ENCODE measurements around the gene PPARA. TPM values are rescaled to one million over a fixed set of nuclear protein-coding genes. Genes with fewer than 3 reads are reported as not detected.
A peak's percentile ranks its signal among the peaks of the same experiment; 100 is the strongest.

Gene PPARA
- total RNA-seq, 4 donors from 2014 or later: 18.9 to 43.5 (median 27.2) TPM

DNA sequence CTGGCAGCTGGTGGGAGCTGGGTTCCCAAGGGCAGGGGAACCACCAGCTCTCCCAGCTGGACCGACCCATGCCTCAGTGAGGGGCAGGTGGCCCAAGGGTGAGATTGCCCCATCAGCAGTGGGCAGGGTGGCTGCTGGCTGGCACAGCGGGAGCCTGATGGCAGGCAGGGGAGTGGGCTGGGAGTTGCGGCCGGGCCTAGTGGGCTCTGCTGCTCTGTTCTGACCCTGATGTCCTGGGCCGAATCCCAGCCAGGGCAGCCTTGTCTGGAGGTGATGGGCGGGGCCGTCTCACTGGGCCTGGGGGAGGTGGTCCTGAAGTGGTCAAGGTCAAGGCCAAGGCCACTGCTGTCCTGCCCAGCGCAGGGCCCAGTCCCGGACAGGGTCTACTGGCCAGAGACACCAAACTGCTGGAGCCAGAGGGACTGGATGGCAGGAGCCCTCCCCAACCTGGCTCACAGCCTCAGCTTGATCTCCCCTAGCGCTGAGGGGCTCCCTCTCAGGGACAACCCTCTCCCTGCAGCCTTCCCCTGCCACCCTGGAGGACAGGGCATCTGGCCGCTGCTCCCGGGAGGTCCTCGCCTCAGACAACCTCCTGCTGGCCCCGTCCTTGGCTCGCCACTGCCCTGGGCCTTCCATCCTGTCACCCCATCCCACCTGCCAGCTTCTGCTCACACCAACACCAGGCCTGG, 26.5 kb upstream of the PPARA start:
- WGBS, 2 donors: 87 to 94% methylated on average over 3 to 7 of the region's 15 CpGs
- no peak for DNase-seq (ENCODE audit: low spot score in 2 of 2)
- H3K27ac ChIP-seq: peak overlapping the region in 1 of 4 donors; percentile 56

DNA sequence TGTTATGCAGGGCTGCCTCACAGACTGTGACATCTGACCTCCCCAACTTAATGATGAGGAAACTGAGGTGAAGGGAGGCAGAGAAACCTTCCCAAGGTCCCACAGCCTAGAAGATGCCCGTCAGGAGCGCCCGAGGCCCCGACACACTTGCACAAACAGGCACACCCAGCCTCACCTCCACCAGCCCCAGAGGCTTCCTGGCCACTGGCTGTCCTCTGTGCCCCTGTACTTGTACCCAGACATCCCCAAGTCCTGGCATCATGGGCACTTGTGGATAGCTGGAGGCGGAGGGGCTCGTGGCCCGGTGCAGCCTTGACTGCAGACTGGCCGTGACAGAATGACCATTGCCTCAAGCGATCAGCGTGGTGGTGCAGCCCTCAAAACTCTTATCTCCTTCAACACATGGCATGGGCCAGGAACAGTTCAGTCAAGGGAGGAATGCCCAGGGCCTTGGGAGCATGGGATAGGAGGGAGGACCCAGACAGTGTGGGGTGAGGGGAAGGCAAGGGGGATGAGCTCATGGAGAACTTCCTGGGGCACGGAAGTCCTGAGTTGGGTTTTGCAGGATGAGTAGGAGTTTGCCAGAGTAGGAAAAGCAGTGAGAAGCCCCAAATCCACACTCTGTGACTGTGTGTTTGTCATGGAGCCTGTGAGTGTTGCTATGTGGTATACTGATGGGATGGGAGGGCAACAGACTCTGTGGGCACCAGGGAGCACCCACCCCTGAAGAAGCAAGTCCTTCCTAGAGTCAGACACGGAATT, 25.8 kb upstream of the PPARA start:
- H3K4me3 ChIP-seq: no peak overlapping the region
- no peak for DNase-seq (ENCODE audit: low spot score in 2 of 2)
- 95 to 96% methylated on average over 7 to 12 of the region's 12 CpGs for WGBS, 2 donors
- TF ChIP-seq, protein P1, sequence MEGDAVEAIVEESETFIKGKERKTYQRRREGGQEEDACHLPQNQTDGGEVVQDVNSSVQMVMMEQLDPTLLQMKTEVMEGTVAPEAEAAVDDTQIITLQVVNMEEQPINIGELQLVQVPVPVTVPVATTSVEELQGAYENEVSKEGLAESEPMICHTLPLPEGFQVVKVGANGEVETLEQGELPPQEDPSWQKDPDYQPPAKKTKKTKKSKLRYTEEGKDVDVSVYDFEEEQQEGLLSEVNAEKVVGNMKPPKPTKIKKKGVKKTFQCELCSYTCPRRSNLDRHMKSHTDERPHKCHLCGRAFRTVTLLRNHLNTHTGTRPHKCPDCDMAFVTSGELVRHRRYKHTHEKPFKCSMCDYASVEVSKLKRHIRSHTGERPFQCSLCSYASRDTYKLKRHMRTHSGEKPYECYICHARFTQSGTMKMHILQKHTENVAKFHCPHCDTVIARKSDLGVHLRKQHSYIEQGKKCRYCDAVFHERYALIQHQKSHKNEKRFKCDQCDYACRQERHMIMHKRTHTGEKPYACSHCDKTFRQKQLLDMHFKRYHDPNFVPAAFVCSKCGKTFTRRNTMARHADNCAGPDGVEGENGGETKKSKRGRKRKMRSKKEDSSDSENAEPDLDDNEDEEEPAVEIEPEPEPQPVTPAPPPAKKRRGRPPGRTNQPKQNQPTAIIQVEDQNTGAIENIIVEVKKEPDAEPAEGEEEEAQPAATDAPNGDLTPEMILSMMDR (IDR thresholded peaks at IDR 0.05): no peak
- TF ChIP-seq POLR2A (IDR thresholded peaks at IDR 0.05) (no peak), EP300 (IDR thresholded peaks at IDR 0.05) (no peak)
- H3K27ac ChIP-seq: no peak overlapping the region
- H3K9me3 ChIP-seq: peaks cover 0 to 6% (median 0%) of the 10 kb centered on the region in 4 donors
- H3K36me3 ChIP-seq: no peaks in the 10 kb centered on the region
- H3K4me1 ChIP-seq: peaks cover 0 to 37% (median 16%) of the 10 kb centered on the region in 4 donors
- no peaks in the 10 kb centered on the region for H3K27me3 ChIP-seq

More for the DNA sequence above, 26.5 kb upstream of the PPARA start:
- H3K27me3 ChIP-seq: no peaks in the 10 kb centered on the region
- H3K36me3 ChIP-seq: no peaks in the 10 kb centered on the region
- peaks cover 0 to 6% (median 0%) of the 10 kb centered on the region in 4 donors for H3K9me3 ChIP-seq
- TF ChIP-seq, protein P1 (IDR thresholded peaks at IDR 0.05): no peak
- TF ChIP-seq POLR2A (IDR thresholded peaks at IDR 0.05) (no peak), EP300 (IDR thresholded peaks at IDR 0.05) (no peak)
- H3K4me1 ChIP-seq: peaks cover 0 to 37% (median 11%) of the 10 kb centered on the region in 4 donors
- no peak overlapping the region for H3K4me3 ChIP-seq

DNA sequence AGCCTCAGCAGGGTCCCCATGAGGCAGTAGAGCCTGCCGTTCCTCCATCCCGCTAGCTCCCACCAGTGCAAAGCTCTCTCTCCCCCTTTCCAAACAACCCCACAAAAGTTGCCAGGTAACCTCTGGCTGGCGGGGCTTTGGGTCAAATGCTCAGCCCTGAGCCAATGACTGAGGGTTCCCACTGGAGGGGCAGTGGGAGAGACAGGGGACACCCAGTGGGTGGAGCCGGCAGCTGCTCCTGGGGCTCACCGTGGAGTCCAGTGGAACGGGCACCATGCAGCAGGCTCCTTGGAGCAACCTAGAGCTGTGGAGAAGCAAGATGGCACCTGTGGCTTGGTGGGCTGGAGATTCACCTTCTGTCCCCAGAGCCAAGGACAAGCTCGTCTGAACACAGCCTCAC, 25.0 kb upstream of the PPARA start:
- no peak overlapping the region for H3K27ac ChIP-seq
- 70 to 89% methylated on average over 6 to 7 of the region's 7 CpGs for WGBS, 2 donors
- no peak overlapping the region for H3K4me3 ChIP-seq
- no peaks in the 10 kb centered on the region for H3K36me3 ChIP-seq
- H3K9me3 ChIP-seq: peaks cover 0 to 6% (median 0%) of the 10 kb centered on the region in 4 donors
- no peak for DNase-seq (ENCODE audit: low spot score in 2 of 2)
- peaks cover 0 to 37% (median 18%) of the 10 kb centered on the region in 4 donors for H3K4me1 ChIP-seq
- TF ChIP-seq EP300 (IDR thresholded peaks at IDR 0.05): no peak
- TF ChIP-seq, protein P1 (IDR thresholded peaks at IDR 0.05): no peak
- no peak for TF ChIP-seq POLR2A (IDR thresholded peaks at IDR 0.05)
- H3K27me3 ChIP-seq: no peaks in the 10 kb centered on the region

DNA sequence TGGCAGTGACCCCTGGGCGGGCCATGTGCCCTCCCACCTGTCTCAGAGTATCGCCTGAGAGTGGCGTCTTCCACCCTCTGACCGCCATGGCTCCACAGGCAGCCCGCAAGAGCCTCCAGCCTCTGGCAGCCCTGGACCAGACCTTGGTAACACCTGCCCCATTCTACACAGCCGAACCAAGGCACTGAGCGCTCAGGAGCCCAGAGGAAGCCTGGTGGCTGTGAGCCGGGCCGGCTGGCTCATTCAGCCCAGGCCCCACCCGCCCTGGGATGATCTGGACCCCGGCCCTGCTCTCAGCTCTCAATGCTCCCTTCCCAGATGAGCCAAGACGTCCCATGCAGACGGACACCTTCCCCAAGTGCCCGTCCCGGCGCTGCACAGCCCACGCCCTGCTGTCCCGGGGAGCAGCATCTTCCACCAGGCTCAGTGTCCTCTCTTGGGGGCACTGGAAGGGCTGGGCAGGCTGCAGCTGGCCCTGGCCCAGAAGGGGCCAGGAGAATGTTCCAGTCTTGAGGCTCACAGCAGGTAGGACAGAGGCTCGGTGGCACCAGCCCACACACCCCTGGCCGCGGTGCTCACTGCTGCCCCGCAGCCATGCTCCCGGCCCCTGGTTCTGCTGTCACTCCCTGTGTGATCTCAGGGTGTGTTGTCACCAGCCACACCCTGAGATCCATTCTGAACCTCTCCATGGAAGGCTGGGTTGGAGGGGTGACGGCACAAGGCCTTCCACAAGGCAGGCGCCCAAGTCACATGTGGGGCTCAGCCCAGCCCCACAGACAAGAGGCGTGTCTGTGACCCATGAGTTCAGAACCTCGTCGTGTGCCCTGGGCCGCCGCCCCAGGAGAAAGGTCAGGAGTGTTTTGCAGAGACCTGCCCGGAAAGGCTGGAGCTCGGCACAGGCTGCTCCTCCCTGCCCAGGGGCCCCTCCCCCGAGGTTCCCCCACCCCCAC, 24.2 kb upstream of the PPARA start:
- Histone ChIP-seq H3K36me3 (no peaks in the 10 kb centered on the region), H3K27ac (peak overlapping the region in 3 of 4 donors; percentile 28 to 62 (median 43)), H3K27me3 (no peaks in the 10 kb centered on the region), H3K9me3 (peaks cover 0 to 6% (median 0%) of the 10 kb centered on the region in 4 donors), H3K4me3 (no peak overlapping the region), H3K4me1 (peaks cover 0 to 38% (median 20%) of the 10 kb centered on the region in 4 donors)
- WGBS, 2 donors: 76 to 78% methylated on average over 21 to 28 of the region's 33 CpGs
- TF ChIP-seq, protein P1 (IDR thresholded peaks at IDR 0.05): no peak
- TF ChIP-seq POLR2A (IDR thresholded peaks at IDR 0.05): no peak
- TF ChIP-seq EP300 (IDR thresholded peaks at IDR 0.05): no peak
- DNase-seq (ENCODE audit: low spot score in 2 of 2): no peak
